ENCODE data around the gene LHFPL6. TPM values are rescaled to one million over a fixed set of nuclear protein-coding genes. Genes with fewer than 3 reads are reported as not detected.

LHFPL6 gene
- total RNA-seq, 1 donor from 2014 or later: 31.4 TPM

DNA sequence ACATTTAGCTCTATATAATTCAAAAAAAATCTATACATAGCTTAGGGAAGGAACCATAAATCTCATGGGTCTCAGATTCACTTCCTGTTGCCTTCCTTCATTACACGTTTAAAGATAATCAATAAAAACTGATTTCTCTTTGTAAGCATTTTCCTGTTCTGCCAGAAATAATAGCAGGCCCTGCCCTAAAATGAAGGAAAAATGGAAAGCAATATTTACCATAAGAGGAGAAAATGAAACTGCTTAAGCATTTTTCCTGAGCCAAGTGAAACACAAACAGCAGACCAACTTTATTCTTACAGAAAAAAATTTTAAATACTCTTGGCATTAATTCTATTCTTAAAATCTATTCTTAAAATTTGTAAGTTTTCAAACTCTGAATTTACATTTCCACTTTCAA lies 4.0 kb downstream of the LHFPL6 start:
- Histone ChIP-seq H3K27me3 (ENCODE audit: insufficient read depth, low read length) (no peaks in the 10 kb centered on the region), H3K27ac (ENCODE audit: low read depth, low read length) (no peak overlapping the region), H3K9me3 (ENCODE audit: insufficient read depth, low read depth, low read length) (no peaks in the 10 kb centered on the region), H4K20me1 (ENCODE audit: insufficient read depth, low read length) (peaks cover 4% of the 10 kb centered on the region), H3K4me3 (ENCODE audit: insufficient read depth, low read depth, low read length) (no peak overlapping the region), H2AFZ (ENCODE audit: low read depth, low read length) (no peak overlapping the region), H3K36me3 (ENCODE audit: insufficient read depth, low read length) (peaks cover 5% of the 10 kb centered on the region), H3K4me1 (ENCODE audit: insufficient read depth, low read length) (peaks cover 29% of the 10 kb centered on the region), H3K79me2 (ENCODE audit: insufficient read depth, low read length) (peaks cover 57% of the 10 kb centered on the region), H3K9ac (ENCODE audit: low read length) (no peak overlapping the region), H3K4me2 (ENCODE audit: low read length) (peak overlapping the region; percentile 57)
- Mint-ChIP-seq H3K27ac (ENCODE audit: unreplicated experiment) (no peak overlapping the region), H3K4me3 (ENCODE audit: unreplicated experiment) (no peak overlapping the region), H3K4me1 (ENCODE audit: low read depth, unreplicated experiment) (peaks cover 32% of the 10 kb centered on the region), H3K27me3 (ENCODE audit: low read depth, unreplicated experiment) (no peaks in the 10 kb centered on the region), H3K9me3 (ENCODE audit: unreplicated experiment) (peaks cover 4% of the 10 kb centered on the region), H3K36me3 (ENCODE audit: low read depth, unreplicated experiment) (peaks cover 4% of the 10 kb centered on the region)
- DNase-seq (ENCODE audit: low read depth) (no peak), FAIRE-seq (no peak)
- TF ChIP-seq EZH2 (IDR thresholded peaks at IDR 0.05; ENCODE audit: insufficient read depth, low read length): no peak
- TF ChIP-seq, protein P1, sequence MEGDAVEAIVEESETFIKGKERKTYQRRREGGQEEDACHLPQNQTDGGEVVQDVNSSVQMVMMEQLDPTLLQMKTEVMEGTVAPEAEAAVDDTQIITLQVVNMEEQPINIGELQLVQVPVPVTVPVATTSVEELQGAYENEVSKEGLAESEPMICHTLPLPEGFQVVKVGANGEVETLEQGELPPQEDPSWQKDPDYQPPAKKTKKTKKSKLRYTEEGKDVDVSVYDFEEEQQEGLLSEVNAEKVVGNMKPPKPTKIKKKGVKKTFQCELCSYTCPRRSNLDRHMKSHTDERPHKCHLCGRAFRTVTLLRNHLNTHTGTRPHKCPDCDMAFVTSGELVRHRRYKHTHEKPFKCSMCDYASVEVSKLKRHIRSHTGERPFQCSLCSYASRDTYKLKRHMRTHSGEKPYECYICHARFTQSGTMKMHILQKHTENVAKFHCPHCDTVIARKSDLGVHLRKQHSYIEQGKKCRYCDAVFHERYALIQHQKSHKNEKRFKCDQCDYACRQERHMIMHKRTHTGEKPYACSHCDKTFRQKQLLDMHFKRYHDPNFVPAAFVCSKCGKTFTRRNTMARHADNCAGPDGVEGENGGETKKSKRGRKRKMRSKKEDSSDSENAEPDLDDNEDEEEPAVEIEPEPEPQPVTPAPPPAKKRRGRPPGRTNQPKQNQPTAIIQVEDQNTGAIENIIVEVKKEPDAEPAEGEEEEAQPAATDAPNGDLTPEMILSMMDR (IDR thresholded peaks at IDR 0.05; ENCODE audit: insufficient read depth, low read depth, low read length): no peak

DNA sequence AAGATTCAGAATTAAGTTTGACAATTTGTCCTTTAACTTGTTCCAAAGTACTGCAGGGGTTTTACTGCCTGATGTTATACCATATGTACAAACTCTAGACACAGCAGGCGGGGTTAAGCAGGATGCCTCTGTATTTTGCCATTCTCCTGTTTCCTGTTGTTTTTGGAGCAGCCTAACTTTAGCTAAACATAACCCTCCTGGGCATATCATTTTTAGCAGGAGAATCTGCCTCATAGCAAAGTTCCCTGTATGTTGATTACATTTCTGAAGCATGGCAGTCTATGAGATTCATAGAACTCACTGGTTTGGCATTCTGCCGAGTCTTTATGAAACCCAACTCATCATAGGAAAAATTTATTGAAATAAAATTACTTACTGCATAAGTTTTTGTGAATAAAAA lies 5.2 kb downstream of the LHFPL6 start:
- H3K4me3 Mint-ChIP-seq (ENCODE audit: unreplicated experiment): no peak overlapping the region
- peaks cover 57% of the 10 kb centered on the region for H3K79me2 ChIP-seq (ENCODE audit: insufficient read depth, low read length)
- H3K4me3 ChIP-seq (ENCODE audit: insufficient read depth, low read depth, low read length): no peak overlapping the region

DNA sequence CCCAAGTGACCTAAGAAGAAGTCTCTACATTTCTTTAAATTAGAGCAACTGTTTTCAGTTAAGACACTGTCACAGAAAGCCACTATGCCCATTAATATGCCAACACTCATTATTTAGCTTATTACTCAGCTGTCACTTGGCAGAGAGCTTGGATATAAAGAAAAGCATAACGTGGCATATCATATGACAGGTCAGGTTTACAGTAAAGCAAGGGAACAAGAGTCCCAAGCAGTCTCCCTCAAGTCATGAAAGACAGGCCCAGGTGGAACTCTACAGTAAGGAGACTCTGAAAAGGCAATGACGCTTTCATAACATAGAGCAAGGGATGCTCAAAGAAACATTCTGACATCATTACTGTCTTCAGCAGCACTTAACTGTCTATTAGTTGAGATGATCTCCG lies 6.3 kb downstream of the LHFPL6 start:
- peaks cover 29% of the 10 kb centered on the region for H3K4me1 Mint-ChIP-seq (ENCODE audit: low read depth, unreplicated experiment)
- H3K36me3 Mint-ChIP-seq (ENCODE audit: low read depth, unreplicated experiment): peaks cover 5% of the 10 kb centered on the region
- H3K9me3 Mint-ChIP-seq (ENCODE audit: unreplicated experiment): peaks cover 5% of the 10 kb centered on the region
- H3K4me3 Mint-ChIP-seq (ENCODE audit: unreplicated experiment): no peak overlapping the region
- H3K27ac Mint-ChIP-seq (ENCODE audit: unreplicated experiment): no peak overlapping the region
- no peak overlapping the region for H3K27ac ChIP-seq (ENCODE audit: low read depth, low read length)
- DNase-seq (ENCODE audit: low read depth) (no peak), FAIRE-seq (no peak)
- peaks cover 5% of the 10 kb centered on the region for H3K36me3 ChIP-seq (ENCODE audit: insufficient read depth, low read length)
- H3K27me3 Mint-ChIP-seq (ENCODE audit: low read depth, unreplicated experiment): no peaks in the 10 kb centered on the region
- no peaks in the 10 kb centered on the region for H3K27me3 ChIP-seq (ENCODE audit: insufficient read depth, low read length)
- no peak for TF ChIP-seq EZH2 (IDR thresholded peaks at IDR 0.05; ENCODE audit: insufficient read depth, low read length)
- TF ChIP-seq, protein P1 (IDR thresholded peaks at IDR 0.05; ENCODE audit: insufficient read depth, low read depth, low read length): no peak
- H4K20me1 ChIP-seq (ENCODE audit: insufficient read depth, low read length): peaks cover 5% of the 10 kb centered on the region
- no peak overlapping the region for H2AFZ ChIP-seq (ENCODE audit: low read depth, low read length)
- H3K4me2 ChIP-seq (ENCODE audit: low read length): no peak overlapping the region
- no peak overlapping the region for H3K4me3 ChIP-seq (ENCODE audit: insufficient read depth, low read depth, low read length)
- H3K9ac ChIP-seq (ENCODE audit: low read length): no peak overlapping the region
- no peaks in the 10 kb centered on the region for H3K9me3 ChIP-seq (ENCODE audit: insufficient read depth, low read depth, low read length)
- H3K4me1 ChIP-seq (ENCODE audit: insufficient read depth, low read length): peaks cover 25% of the 10 kb centered on the region
- peaks cover 52% of the 10 kb centered on the region for H3K79me2 ChIP-seq (ENCODE audit: insufficient read depth, low read length)

More for the DNA sequence above, 5.2 kb downstream of the LHFPL6 start:
- peak overlapping the region; percentile 18 for H3K4me2 ChIP-seq (ENCODE audit: low read length)
- DNase-seq (ENCODE audit: low read depth): no peak
- Mint-ChIP-seq H3K36me3 (ENCODE audit: low read depth, unreplicated experiment) (peaks cover 5% of the 10 kb centered on the region), H3K27ac (ENCODE audit: unreplicated experiment) (no peak overlapping the region), H3K4me1 (ENCODE audit: low read depth, unreplicated experiment) (peaks cover 29% of the 10 kb centered on the region), H3K9me3 (ENCODE audit: unreplicated experiment) (peaks cover 5% of the 10 kb centered on the region), H3K27me3 (ENCODE audit: low read depth, unreplicated experiment) (no peaks in the 10 kb centered on the region)
- H3K27me3 ChIP-seq (ENCODE audit: insufficient read depth, low read length): no peaks in the 10 kb centered on the region
- no peak for TF ChIP-seq EZH2 (IDR thresholded peaks at IDR 0.05; ENCODE audit: insufficient read depth, low read length)
- FAIRE-seq: peak; percentile 63
- H3K36me3 ChIP-seq (ENCODE audit: insufficient read depth, low read length): peaks cover 5% of the 10 kb centered on the region
- H3K4me1 ChIP-seq (ENCODE audit: insufficient read depth, low read length): peaks cover 29% of the 10 kb centered on the region
- no peak overlapping the region for H3K27ac ChIP-seq (ENCODE audit: low read depth, low read length)
- H2AFZ ChIP-seq (ENCODE audit: low read depth, low read length): no peak overlapping the region
- no peaks in the 10 kb centered on the region for H3K9me3 ChIP-seq (ENCODE audit: insufficient read depth, low read depth, low read length)
- peaks cover 4% of the 10 kb centered on the region for H4K20me1 ChIP-seq (ENCODE audit: insufficient read depth, low read length)
- H3K9ac ChIP-seq (ENCODE audit: low read length): no peak overlapping the region

All from astrocyte (in vitro differentiated cells and primary cell).